Choroid plexus epithelial cell (primary cell): ENCODE measurements around the gene INSM1.
"Not testable (repeated sequence)": the region's sequence is repeated elsewhere in the genome, so short reads cannot be mapped to it uniquely, and the experiment has no call there.

ENCODE experiments used
- DNase-seq: peaks from one replicate; pipeline ENCODE4 v3.0.0-alpha.2; 2010; ENCODE audit warnings: low read depth
- H3K4me3 ChIP-seq: 2 replicates; pipeline ENCODE4 v1.5.1; 2011; ENCODE audit warnings: low read depth, mild to moderate bottlenecking, control low read depth, low read length, moderate library complexity
- CTCF ChIP-seq: conservative IDR thresholded peaks from 2 replicates; pipeline ENCODE4 v1.5.1; 2011; ENCODE audit warnings: low read depth, mild to moderate bottlenecking, control low read depth, inconsistent platforms, low read length, moderate library complexity

Gene INSM1

GRCh38 chr20:20341371-20341770, 26.5 kb upstream of the INSM1 start:
- no peak for TF ChIP-seq CTCF
- no peak overlapping the region for H3K4me3 ChIP-seq
- no peak for DNase-seq

- no peak overlapping the region for H3K4me3 ChIP-seq
- no peak for TF ChIP-seq CTCF
- DNase-seq: no peak
Measured at GRCh38 chr20:20342066-20342465, 25.8 kb upstream of the INSM1 start.

GRCh38 chr20:20343932-20344331, 24.0 kb upstream of the INSM1 start:
- no peak overlapping the region for H3K4me3 ChIP-seq
- TF ChIP-seq CTCF: no peak
- DNase-seq: no peak

- no peak overlapping the region for H3K4me3 ChIP-seq
- DNase-seq: no peak
- TF ChIP-seq CTCF: no peak
Measured at GRCh38 chr20:20344476-20344875, 23.4 kb upstream of the INSM1 start.

- no peak for DNase-seq
- H3K4me3 ChIP-seq: no peak overlapping the region
- TF ChIP-seq CTCF: no peak
Measured at GRCh38 chr20:20353576-20353975, 14.3 kb upstream of the INSM1 start.

GRCh38 chr20:20355503-20355902, 12.4 kb upstream of the INSM1 start:
- H3K4me3 ChIP-seq, DNase-seq: not testable (repeated sequence)

- no peak for TF ChIP-seq CTCF
- DNase-seq: no peak
- no peak overlapping the region for H3K4me3 ChIP-seq
Measured at GRCh38 chr20:20358801-20359200, 9.1 kb upstream of the INSM1 start.

- no peak for TF ChIP-seq CTCF
- H3K4me3 ChIP-seq: no peak overlapping the region
- no peak for DNase-seq
Measured at GRCh38 chr20:20359628-20360027, 8.3 kb upstream of the INSM1 start.
